ENCODE data around the gene CRHR1. TPM values are rescaled to one million over a fixed set of nuclear protein-coding genes. Genes with fewer than 3 reads are reported as not detected.

The CRHR1 gene
- total RNA-seq, 2 experiments from 2014 or later = not detected

DNA sequence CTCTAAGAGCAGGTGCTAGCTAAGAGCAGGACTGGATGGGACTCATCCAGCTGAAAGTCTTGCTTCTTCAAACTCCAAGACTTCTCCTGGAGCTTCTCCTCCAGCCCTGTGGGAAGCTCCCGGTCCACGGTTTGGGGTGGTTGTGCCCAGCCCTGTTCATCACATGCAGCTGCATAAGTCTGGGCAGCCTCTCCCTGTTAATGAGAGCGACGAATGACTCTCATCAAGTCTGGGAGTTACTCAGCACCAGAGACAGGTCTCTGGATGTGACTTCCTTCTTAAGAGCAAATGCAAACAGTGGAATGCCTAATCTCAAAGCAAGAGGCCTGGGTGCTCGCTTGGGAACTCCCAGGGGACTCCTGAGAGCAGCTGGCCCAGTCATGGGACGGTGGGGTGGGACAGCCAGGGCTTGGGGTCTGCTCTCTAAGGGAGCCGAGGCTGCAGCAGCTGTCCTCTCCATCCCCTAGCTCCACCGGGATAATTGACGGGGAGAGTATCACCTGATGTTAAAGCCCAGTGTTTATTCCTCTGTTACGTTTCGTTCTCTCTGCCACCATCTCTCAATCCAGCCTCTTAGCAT, 35.3 kb upstream of the CRHR1 start:
- Mint-ChIP-seq H3K4me3 (no peak overlapping the region), H3K36me3 (ENCODE audit: low read depth) (no peaks in the 10 kb centered on the region), H3K27ac (no peak overlapping the region), H3K9me3 (no peaks in the 10 kb centered on the region), H3K4me1 (ENCODE audit: low read depth) (no peaks in the 10 kb centered on the region), H3K27me3 (peaks cover 11% of the 10 kb centered on the region)
- no peak for ATAC-seq
- ChIA-PET CTCF (no interaction called here), POLR2A (no interaction called here)
- TF ChIP-seq, protein P1, sequence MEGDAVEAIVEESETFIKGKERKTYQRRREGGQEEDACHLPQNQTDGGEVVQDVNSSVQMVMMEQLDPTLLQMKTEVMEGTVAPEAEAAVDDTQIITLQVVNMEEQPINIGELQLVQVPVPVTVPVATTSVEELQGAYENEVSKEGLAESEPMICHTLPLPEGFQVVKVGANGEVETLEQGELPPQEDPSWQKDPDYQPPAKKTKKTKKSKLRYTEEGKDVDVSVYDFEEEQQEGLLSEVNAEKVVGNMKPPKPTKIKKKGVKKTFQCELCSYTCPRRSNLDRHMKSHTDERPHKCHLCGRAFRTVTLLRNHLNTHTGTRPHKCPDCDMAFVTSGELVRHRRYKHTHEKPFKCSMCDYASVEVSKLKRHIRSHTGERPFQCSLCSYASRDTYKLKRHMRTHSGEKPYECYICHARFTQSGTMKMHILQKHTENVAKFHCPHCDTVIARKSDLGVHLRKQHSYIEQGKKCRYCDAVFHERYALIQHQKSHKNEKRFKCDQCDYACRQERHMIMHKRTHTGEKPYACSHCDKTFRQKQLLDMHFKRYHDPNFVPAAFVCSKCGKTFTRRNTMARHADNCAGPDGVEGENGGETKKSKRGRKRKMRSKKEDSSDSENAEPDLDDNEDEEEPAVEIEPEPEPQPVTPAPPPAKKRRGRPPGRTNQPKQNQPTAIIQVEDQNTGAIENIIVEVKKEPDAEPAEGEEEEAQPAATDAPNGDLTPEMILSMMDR (IDR thresholded peaks at IDR 0.05) = no peak
- intact Hi-C loops (cut with micrococcal nuclease) = no loop called here
- DNase-seq = no peak

DNA sequence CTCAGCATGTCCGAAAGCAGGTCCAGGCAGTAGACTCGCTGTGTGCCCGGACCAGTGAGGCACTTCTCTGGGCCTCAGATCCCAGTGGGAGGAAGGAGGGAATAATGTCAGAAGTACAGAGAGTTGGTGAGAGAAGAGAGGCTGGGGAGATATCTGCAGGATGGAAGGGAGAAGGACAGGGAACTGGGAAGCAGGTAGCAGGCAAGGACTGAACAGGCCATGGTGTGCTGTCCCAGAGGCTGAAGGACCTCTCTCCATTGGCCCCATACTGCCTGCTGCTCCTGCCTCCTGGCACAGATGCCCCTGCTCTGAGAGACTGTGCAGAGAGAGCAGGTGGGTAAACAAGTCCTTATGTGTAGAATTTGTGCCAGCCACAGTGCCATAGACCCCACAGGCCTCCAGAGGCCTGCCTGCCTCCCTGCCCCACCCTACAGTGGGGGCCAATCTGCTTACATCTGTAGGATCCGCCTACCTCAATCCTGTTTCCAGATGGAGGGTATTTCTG, 34.2 kb upstream of the CRHR1 start:
- DNase-seq (no peak), ATAC-seq (no peak)
- no peak overlapping the region for H3K27ac Mint-ChIP-seq
- no peaks in the 10 kb centered on the region for H3K9me3 Mint-ChIP-seq
- intact Hi-C loops (cut with micrococcal nuclease) = no loop called here
- TF ChIP-seq, protein P1 (IDR thresholded peaks at IDR 0.05) = no peak
- POLR2A ChIA-PET = no interaction called here
- H3K27me3 Mint-ChIP-seq = peaks cover 11% of the 10 kb centered on the region
- CTCF ChIA-PET = no interaction called here
- no peaks in the 10 kb centered on the region for H3K4me1 Mint-ChIP-seq (ENCODE audit: low read depth)
- H3K36me3 Mint-ChIP-seq (ENCODE audit: low read depth) = no peaks in the 10 kb centered on the region
- no peak overlapping the region for H3K4me3 Mint-ChIP-seq

DNA sequence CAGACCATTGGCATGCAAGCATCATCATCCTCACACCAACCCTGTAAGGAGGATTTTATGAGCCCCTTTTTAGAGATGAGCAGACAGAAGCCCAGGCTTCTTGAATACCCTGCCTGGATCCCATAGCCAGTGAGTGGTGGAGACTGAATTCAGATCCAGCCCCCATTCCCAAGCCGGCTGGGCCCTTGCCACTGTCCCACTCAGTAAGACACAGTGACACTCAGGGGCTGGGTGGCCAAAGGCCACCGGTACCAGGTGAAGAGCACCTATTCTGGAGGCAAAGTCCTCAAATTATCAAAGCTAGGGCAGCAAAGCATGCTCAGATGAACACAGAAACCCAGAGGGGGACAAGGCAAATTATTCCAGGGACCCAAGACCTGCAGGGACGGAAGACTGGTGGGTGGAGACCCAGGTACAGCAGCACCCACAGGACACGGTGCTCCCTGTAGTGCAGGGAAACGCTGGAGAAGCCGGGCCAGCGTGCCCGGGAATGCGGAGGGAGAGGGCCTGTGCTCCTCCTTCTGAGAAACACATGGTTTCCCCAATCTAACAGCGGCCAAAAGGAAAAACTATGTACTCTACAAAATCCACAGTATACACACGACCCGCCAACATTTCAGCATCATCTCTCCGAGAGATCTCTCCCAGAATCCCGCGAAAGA, 33.2 kb upstream of the CRHR1 start:
- H3K27ac Mint-ChIP-seq = no peak overlapping the region
- CTCF ChIA-PET = no interaction called here
- H3K9me3 Mint-ChIP-seq = no peaks in the 10 kb centered on the region
- no peaks in the 10 kb centered on the region for H3K36me3 Mint-ChIP-seq (ENCODE audit: low read depth)
- no peak overlapping the region for H3K4me3 Mint-ChIP-seq
- DNase-seq (no peak), ATAC-seq (no peak)
- TF ChIP-seq, protein P1 (IDR thresholded peaks at IDR 0.05) = no peak
- no peaks in the 10 kb centered on the region for H3K4me1 Mint-ChIP-seq (ENCODE audit: low read depth)
- POLR2A ChIA-PET = no interaction called here
- peaks cover 11% of the 10 kb centered on the region for H3K27me3 Mint-ChIP-seq
- intact Hi-C loops (cut with micrococcal nuclease) = no loop called here

DNA sequence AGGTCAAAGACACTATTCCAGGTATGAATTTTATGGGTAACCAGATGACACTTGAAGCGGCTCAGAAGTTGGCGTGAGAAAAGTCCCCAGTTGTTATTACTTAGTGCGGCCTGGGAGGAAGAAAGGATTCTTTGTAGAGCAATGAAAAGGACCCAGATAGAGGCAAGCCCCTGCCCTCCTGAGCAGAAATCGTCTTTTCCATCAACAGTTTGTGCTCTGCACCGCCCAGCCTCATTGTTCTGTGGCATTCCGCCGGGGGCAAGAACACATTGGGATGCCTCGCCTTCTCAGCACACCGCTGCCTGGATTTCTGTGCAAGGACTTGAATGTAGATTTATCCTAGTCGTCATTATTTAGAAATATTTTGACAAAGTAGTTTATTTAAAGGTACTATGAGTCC, 32.7 kb upstream of the CRHR1 start:
- TF ChIP-seq, protein P1 (IDR thresholded peaks at IDR 0.05) = no peak
- H3K4me3 Mint-ChIP-seq = no peak overlapping the region
- no peaks in the 10 kb centered on the region for H3K4me1 Mint-ChIP-seq (ENCODE audit: low read depth)
- POLR2A ChIA-PET = no interaction called here
- no peak overlapping the region for H3K27ac Mint-ChIP-seq
- H3K27me3 Mint-ChIP-seq = peaks cover 10% of the 10 kb centered on the region
- DNase-seq = no peak
- H3K9me3 Mint-ChIP-seq = no peaks in the 10 kb centered on the region
- H3K36me3 Mint-ChIP-seq (ENCODE audit: low read depth) = no peaks in the 10 kb centered on the region
- CTCF ChIA-PET = no interaction called here
- intact Hi-C loops (cut with micrococcal nuclease) = no loop called here
- no peak for ATAC-seq

DNA sequence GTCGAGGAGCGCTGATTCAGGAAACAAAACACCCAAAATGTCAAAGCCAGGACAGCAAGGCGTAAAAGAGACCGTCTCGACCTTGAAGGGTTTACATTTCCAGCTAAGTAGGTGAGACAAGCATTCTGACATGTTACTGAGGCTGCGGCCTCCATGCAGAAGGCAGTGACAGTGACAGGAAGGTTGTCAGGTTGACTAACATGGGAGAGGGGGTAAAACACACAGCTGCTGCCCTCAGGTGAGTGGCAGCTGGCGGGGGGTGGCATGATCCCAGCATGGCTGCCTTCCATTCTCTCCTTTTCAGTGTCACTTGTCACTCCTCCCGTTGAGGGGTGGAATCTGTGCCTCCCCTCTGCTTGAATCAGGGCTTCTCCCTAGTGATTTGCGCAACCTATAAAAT, 31.9 kb upstream of the CRHR1 start:
- TF ChIP-seq, protein P1 (IDR thresholded peaks at IDR 0.05) = no peak
- ChIA-PET CTCF (interaction anchor here (0.8 kb wide), 1 partner anchor 31 kb away, joined by 3 read pairs; no protein-coding TSS in a partner anchor), POLR2A (no interaction called here)
- intact Hi-C loops (cut with micrococcal nuclease) = no loop called here
- DNase-seq (no peak), ATAC-seq (no peak)
- Mint-ChIP-seq H3K36me3 (ENCODE audit: low read depth) (no peaks in the 10 kb centered on the region), H3K4me1 (ENCODE audit: low read depth) (no peaks in the 10 kb centered on the region), H3K27me3 (peaks cover 13% of the 10 kb centered on the region), H3K27ac (no peak overlapping the region), H3K4me3 (no peak overlapping the region), H3K9me3 (no peaks in the 10 kb centered on the region)
